Thyroid gland (tissue), 4 donors: ENCODE results near the gene SRSF1.

ENCODE experiments used
- CTCF ChIP-seq, 6 experiments: fragments of 200-600 bp in 3 of 6; fragments of 450-650 bp in 3 of 6; sonication (generic) in 3 of 6; IDR thresholded peaks; one replicate each; pipeline ENCODE4 v1.5.1; 2016 to 2019; ENCODE audit warnings: antibody characterized with exemption in 6 of 6, mild to moderate bottlenecking in 2 of 6, inconsistent platforms in 1 of 6, moderate library complexity in 1 of 6
- POLR2A ChIP-seq, 2 donors: fragments of 450-650 bp; IDR thresholded peaks; one replicate each; pipeline ENCODE4 v1.6.1; 2017; ENCODE audit warnings: antibody characterized with exemption in 2 of 2, mild to moderate bottlenecking in 2 of 2, moderate library complexity in 1 of 2

GRCh38 chr17:58056476-58056875 is 49.4 kb upstream of the SRSF1 start:
- no peak for TF ChIP-seq CTCF (IDR thresholded peaks at IDR 0.05)
- TF ChIP-seq POLR2A (IDR thresholded peaks at IDR 0.05) = no peak
